Ecto neural progenitor cell (in vitro differentiated cells): ENCODE measurements around the gene ARMCX2.
"Not testable (repeated sequence)": the region's sequence is repeated elsewhere in the genome, so short reads cannot be mapped to it uniquely, and the experiment has no call there.

Experiments
- DNase-seq: peaks from one replicate; pipeline ENCODE4 v3.0.0-alpha.2; 2018; ENCODE audit warnings: low spot score

ARMCX2 gene

GRCh38 chrX:101659601-101660063 lies at the start of gene ARMCX2:
ARMCX2 (minus strand) TSS chrX:101659850; CDS start chrX:101657588, 2,262 bp downstream.
- peak; percentile 66 for DNase-seq

DNA sequence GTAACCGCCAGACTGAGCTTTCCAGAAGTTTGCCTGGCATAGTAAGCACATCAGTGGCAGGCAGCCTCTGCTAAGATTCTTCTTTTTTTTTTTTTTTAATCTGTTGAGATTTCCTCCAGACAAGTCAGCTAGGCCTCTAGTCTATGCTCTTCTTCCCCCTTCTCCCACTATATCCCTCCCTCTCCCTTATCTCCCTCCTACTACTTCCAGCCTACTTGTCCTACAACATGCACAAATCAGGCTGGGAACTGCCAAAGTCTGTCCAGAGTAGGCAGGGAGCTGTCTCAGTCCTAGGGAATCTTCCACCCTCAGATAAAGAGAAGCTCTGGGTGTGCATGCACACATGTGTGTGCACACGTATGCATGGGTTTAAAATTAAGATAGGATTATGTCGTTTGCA lies 49.7 kb upstream of the ARMCX2 start:
- DNase-seq: no peak

DNA sequence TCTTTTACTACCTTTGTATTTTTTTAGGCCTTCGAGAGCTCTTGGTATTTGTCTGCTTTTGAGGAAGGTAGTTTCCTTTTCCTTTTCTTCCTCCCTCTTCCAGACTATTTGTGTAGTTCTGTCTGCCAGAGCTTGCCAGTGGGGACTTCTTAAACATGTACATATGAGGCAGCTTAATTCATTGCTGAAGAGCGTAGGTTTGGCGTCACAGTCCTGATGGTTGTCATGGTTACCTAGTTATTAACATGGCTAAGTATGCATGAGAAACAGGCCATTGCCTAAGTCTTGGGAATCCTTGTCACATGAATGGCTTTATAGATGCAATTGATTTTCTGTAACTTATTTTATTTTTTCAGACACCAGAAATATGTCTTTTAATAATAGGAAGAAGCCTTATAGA lies 48.5 kb upstream of the ARMCX2 start:
- no peak for DNase-seq

DNA sequence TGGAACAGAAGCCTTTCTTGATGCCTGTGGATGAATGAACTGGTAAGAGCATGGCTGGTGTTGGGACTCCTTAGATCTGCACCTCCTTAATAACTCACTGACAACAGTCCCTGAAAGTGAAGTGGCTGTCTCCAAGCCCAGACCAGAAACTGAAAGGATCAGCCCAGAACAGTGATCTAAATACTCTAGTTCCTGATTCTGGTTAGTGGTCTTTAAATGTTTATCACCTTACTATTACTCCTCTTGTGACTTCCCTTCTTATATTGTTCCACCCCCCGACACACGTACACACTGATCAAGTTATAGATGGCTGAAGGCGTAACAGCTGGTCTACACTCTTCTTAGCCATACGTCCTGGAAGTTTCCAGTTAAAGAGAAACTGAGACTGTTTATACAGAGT lies 33.8 kb upstream of the ARMCX2 start:
- no peak for DNase-seq

DNA sequence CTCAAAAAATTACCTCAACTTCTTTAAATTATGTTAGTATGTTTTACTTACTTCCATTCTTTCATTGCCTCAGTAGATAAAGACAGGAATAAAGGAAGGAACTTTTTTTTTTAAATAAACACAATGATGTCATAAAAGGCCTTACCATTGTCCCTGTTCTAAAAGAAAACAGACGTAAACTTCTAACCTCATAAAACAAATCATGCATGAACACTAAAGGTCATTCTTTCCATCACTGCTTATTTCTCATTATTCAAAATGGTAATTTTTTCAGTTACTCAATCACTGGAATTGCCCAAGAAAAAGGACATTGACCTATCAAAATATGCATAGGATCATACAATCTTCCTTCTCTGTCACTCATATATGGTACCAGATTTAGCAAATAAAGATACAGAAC lies 32.2 kb upstream of the ARMCX2 start:
- no peak for DNase-seq

DNA sequence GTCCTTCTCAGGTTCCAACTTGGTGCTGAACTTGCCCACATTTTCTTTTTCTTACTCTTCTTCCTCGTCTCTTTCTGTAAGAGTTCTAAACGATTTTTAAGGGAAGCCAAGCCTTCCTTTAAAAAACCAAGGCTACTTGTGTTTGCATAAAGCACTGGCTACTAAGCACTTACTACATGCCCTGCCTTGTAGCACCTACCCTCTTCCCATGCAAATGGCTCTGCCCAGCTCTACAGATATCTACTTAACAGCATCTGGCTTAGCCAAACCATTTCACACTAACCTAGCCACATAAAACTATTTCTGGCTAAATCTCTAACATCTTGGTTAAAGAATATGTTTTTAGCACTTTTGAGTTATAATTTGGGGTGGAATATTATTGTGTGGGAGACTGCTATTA lies 26.9 kb upstream of the ARMCX2 start:
- no peak for DNase-seq

- no peak for DNase-seq
Observed at GRCh38 chrX:101685923-101686322, 26.3 kb upstream of the ARMCX2 start.

DNA sequence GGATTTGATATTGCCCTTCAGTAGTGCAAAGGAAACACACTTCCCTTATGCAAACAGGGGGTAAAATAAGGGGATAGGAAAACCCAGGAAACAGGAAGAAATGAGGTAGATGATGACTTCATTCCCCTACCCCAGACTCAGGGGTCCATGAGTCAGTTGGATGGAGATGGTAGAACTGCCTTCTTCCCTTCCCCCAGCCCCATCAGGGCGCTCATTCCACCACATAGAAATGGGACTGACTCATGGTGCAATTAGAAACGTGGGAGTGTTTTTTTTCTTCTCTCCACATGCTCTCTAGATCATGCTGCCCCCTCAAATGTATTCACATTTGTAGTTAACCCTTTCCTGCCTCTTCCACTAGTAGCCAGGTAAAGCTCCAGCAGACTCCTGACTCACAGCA lies 23.1 kb upstream of the ARMCX2 start:
- DNase-seq: no peak

GRCh38 chrX:101677028-101677427 lies 17.4 kb upstream of the ARMCX2 start:
- no peak for DNase-seq

DNA sequence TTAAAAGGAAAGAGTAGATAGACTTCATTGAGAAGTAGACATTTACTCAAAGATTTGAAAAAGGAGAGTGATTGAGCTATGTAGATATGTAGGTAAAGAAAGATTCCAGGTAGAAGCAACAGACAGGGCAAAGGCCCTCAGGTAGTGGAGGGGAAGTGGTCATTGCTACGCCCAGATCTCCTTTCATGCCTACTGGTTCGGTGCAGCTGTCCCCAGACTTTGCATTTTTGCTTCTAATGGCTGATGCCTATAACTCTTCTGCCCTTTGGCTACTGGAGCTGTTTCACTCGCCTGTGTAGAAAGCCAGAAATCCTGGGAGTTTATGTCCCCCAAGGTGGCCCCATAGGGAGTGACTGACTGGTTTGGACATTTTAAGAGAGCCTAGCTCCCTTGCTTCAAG lies 16.9 kb upstream of the ARMCX2 start:
- no peak for DNase-seq

- no peak for DNase-seq
Observed at GRCh38 chrX:101668143-101668542, 8.5 kb upstream of the ARMCX2 start.

- peak; percentile 69 for DNase-seq
Observed at GRCh38 chrX:101658661-101659491, 774 bp downstream of the ARMCX2 start.

GRCh38 chrX:101657495-101657894 lies 2.2 kb downstream of the ARMCX2 start:
- no peak for DNase-seq

DNA sequence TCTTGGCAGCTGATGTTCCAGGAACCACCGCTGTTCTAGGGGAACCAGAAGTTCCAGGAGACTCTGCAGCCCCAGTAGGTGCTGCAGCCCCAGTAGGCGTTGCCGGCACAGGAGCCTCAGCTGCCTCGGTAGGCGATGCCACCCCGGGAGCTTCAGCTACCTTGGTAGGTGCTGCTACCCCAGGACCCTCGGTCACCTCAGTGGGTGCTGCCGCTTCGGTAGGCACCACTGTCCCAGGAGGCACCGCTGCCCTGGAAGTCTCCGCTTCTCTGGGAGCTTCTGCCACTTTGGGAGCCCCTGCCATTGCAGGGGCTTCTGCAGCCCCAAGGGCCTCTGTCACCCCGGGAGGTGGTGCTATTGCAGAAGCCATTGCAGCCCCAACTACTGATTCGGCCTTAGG lies 2.8 kb downstream of the ARMCX2 start:
- DNase-seq: no peak

GRCh38 chrX:101655534-101655933 lies 4.1 kb downstream of the ARMCX2 start:
- DNase-seq: no peak

DNA sequence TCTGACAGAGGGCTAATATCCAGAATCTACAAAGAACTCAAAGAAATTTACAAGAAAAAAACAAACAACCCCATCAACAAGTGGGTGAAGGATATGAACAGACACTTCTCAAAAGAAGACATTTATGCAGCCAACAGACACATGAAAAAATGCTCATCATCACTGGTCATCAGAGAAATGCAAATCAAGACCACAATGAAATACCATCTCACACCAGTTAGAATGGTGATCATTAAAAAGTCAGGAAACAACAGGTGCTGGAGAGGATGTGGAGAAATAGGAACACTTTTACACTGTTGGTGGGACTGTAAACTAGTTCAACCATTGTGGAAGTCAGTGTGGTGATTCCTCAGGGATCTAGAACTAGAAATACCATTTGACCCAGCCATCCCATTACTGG lies 11.9 kb downstream of the ARMCX2 start:
- not testable (repeated sequence) for DNase-seq

DNA sequence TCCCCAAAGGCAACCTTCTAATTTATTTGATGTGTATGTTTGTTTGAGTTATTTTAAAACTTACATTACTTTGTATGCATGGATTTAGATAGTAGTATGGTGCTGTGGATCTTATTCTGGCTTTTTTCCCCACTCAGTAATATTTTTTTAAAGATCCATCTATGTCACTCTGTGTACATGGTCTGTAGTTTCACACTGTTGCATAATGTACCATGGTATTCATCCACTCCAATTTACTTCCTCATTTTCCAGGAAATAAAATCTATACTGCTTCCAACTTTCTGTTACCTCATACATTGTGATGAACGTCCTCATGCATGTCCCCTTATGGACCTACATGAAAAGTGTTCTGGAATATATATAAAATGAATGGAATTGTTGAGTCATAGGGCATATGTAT lies 17.6 kb downstream of the ARMCX2 start:
- DNase-seq: no peak

DNA sequence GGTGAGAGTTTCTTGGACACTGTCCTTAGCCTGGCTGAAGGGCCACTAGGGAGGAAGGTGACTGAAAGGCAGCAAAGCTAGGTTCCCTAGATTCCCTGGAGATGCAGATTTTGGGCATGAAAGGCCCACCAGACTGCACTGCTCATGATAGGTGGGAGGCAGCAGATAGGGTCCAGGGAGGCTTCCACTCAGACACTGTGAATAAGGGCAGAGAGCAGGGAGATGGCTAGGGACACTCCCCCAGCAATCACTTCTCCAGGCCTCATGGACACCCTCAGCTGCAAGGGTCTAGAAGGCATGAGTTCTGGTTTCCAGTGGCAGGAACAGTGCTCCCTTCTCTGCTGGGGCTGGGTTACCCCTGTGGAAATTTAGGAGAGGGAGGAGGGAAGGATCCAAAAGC lies 20.1 kb downstream of the ARMCX2 start:
- no peak for DNase-seq

DNA sequence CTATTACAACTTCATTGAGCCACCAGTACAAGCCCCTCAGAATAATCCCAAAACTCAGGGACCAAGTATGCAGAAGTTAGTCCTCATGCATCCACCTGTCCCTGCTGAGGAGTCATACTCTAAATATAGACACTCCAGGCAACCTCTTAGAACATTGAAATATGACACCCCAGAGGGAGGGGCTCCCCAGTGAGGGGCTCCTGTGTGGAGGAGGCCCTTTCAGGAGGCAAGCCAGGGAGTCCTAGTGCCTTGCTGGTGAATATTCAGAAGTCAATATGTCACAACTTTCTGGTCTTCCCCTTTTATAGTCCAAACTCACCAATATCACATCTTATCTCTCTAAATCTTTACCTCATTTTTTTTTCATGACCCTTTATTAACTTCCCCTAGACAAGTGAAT lies 40.3 kb downstream of the ARMCX2 start:
- no peak for DNase-seq

GRCh38 chrX:101617211-101618191 lies 42.1 kb downstream of the ARMCX2 start, which contains the start of gene ARMCX6:
ARMCX6 (minus strand) TSS chrX:101618000; CDS start chrX:101616620, 1,380 bp downstream.
- DNase-seq: peak; percentile 73

DNA sequence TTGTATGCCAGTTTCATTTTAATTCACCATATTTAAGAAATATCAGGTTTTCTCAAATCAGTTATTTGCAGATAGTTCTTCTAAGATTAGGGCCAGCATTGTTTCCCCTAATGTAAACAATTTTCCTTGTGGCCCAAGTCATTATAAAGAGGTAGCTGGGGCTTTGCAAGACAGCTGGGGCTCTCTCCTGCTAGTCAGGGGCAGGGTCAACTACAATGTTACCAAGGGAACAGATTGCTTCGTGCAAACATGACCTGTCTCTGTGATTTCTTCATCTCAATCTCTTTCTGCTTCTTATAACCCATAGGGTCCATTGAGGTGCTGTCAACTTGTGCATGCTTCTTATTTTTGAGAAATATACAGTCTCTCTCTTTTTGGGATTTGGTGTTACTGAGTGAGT lies 53.9 kb downstream of the ARMCX2 start:
- no peak for DNase-seq
